OCI-LY3 (cell line): ENCODE data around the gene MS4A10.
A peak's percentile ranks its signal among the peaks of the same experiment; 100 is the strongest.

ENCODE experiments used
- H2AFZ ChIP-seq: fragments of 200-600, 300-600 bp; shearing (Covaris generic); 2 replicates; pipeline ENCODE4 v1.6.0; 2014; ENCODE audit warnings: antibody characterized with exemption, low read depth, low read length
- H3K27ac ChIP-seq: fragments of 200-600, 300-600 bp; sonication (generic); 2 replicates; pipeline ENCODE4 v1.5.1; 2014; ENCODE audit warnings: mild to moderate bottlenecking, low read length, moderate library complexity, mixed read lengths
- H3K27me3 ChIP-seq: fragments of 200-600, 300-600 bp; sonication (generic); 2 replicates; pipeline ENCODE4 v1.6.1; 2014; ENCODE audit warnings: low read depth, low read length, mixed read lengths
- H3K36me3 ChIP-seq: fragments of 200-600, 300-600 bp; sonication (generic); replicated peaks from 2 replicates; pipeline ENCODE3; 2014; ENCODE audit warnings: low read depth, low read length, mixed read lengths
- H3K4me1 ChIP-seq: fragments of 300-600, 200-600 bp; sonication (generic); 2 replicates; pipeline ENCODE4 v1.6.1; 2014; ENCODE audit warnings: low read length, mixed read lengths
- H3K4me2 ChIP-seq: fragments of 200-600, 300-600 bp; sonication (generic); 2 replicates; pipeline ENCODE4 v1.6.1; 2014; ENCODE audit warnings: low read length, mixed read lengths
- H3K4me3 ChIP-seq: fragments of 300-600, 200-600 bp; sonication (generic); 2 replicates; pipeline ENCODE4 v1.5.1; 2014; ENCODE audit warnings: antibody characterized with exemption, mild to moderate bottlenecking, low read length, moderate library complexity
- H3K79me2 ChIP-seq: fragments of 300-600, 200-600 bp; shearing (Covaris generic); 2 replicates; pipeline ENCODE4 v1.6.1; 2014; ENCODE audit warnings: mild to moderate bottlenecking, low read length, mixed read lengths
- H3K9ac ChIP-seq: fragments of 300-600, 200-600 bp; shearing (Covaris generic); 2 replicates; pipeline ENCODE4 v1.6.0; 2014; ENCODE audit warnings: mild to moderate bottlenecking, low read length, moderate library complexity
- H3K9me3 ChIP-seq: fragments of 200-600, 300-600 bp; shearing (Covaris generic); 2 replicates; pipeline ENCODE4 v1.6.1; 2014; ENCODE audit warnings: low read length, mixed read lengths; ENCODE audit not compliant: insufficient read depth
- H4K20me1 ChIP-seq: fragments of 200-600, 300-600 bp; sonication (generic); 2 replicates; pipeline ENCODE4 v1.6.1; 2016; ENCODE audit warnings: low read length, mixed read lengths; ENCODE audit not compliant: insufficient read depth
- CTCF ChIP-seq: fragments of 200-600, 300-600 bp; sonication (generic); IDR thresholded peaks from 2 replicates; pipeline ENCODE4 v1.5.1; 2014; ENCODE audit warnings: antibody characterized with exemption, low read length, low read depth
- EZH2phosphoT487 ChIP-seq: fragments of 200-600 bp; shearing (Covaris generic); IDR thresholded peaks from 2 replicates; pipeline ENCODE4 v1.6.1; 2018; ENCODE audit warnings: antibody characterized with exemption, mixed run types, low read depth

The MS4A10 gene

DNA sequence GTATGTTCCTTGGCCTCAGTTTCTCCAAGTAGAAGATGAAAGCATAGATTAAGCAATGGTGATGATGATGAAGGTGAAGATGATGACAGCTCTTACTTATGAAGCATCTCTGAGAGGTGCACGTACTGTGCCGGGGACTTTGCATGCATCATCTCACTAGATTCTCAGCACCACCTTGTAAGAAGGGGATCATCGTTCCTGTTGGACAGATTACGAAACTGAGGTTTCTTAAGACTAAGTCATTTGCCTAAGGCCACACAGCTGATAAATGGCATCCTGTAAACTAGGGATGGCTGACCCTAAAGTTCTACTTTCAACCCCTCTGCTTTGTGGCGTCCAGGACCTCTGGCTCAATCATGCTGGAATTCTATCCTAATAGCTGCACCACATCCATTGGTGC, 19.8 kb upstream of the MS4A10 start:
- Histone ChIP-seq H3K4me3 (no peak overlapping the region), H2AFZ (no peak overlapping the region), H4K20me1 (no peaks in the 10 kb centered on the region), H3K27ac (peak overlapping the region; percentile 36), H3K4me2 (0 out of 2 replicates have a peak overlapping the region, but pooled peaks have one; percentile 0), H3K79me2 (no peaks in the 10 kb centered on the region), H3K36me3 (no peaks in the 10 kb centered on the region), H3K9me3 (no peaks in the 10 kb centered on the region), H3K4me1 (peaks cover 52% of the 10 kb centered on the region), H3K27me3 (no peaks in the 10 kb centered on the region), H3K9ac (no peak overlapping the region)
- TF ChIP-seq CTCF: no peak

- no peaks in the 10 kb centered on the region for H4K20me1 ChIP-seq
- peaks cover 45% of the 10 kb centered on the region for H3K4me1 ChIP-seq
- no peak overlapping the region for H3K9ac ChIP-seq
- no peak overlapping the region for H3K4me3 ChIP-seq
- TF ChIP-seq EZH2phosphoT487: no peak
- TF ChIP-seq CTCF: no peak
- no peaks in the 10 kb centered on the region for H3K27me3 ChIP-seq
- H3K27ac ChIP-seq: no peak overlapping the region
- H3K9me3 ChIP-seq: no peaks in the 10 kb centered on the region
- no peak overlapping the region for H2AFZ ChIP-seq
- no peak overlapping the region for H3K4me2 ChIP-seq
- H3K36me3 ChIP-seq: no peaks in the 10 kb centered on the region
- H3K79me2 ChIP-seq: no peaks in the 10 kb centered on the region
Measured at GRCh38 chr11:60766547-60766946, 18.6 kb upstream of the MS4A10 start.

DNA sequence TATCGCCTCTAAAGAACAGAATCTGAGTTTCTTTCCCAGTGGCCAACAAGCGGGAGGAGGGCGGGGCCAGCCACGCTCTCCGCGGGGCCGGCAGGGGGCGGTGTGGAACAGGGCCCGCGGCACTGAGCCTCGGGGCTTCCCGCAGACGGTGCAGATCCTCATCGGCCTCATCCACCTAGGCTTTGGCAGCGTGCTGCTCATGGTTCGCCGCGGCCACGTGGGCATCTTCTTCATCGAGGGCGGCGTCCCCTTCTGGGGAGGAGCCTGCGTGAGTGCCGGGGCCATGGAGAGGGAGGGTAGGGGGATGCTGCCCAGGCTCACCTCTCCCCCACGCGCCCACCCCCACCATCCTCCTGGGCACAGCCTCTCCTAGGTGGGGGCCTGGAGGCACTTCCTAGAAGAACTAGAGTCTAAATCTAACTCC, 17.7 kb upstream of the MS4A10 start:
- Histone ChIP-seq H4K20me1 (no peaks in the 10 kb centered on the region), H3K4me3 (no peak overlapping the region), H3K4me1 (peaks cover 44% of the 10 kb centered on the region), H3K27ac (no peak overlapping the region), H3K27me3 (no peaks in the 10 kb centered on the region), H2AFZ (no peak overlapping the region), H3K9me3 (no peaks in the 10 kb centered on the region), H3K79me2 (no peaks in the 10 kb centered on the region), H3K36me3 (no peaks in the 10 kb centered on the region), H3K4me2 (no peak overlapping the region), H3K9ac (no peak overlapping the region)
- TF ChIP-seq EZH2phosphoT487 (no peak), CTCF (no peak)

DNA sequence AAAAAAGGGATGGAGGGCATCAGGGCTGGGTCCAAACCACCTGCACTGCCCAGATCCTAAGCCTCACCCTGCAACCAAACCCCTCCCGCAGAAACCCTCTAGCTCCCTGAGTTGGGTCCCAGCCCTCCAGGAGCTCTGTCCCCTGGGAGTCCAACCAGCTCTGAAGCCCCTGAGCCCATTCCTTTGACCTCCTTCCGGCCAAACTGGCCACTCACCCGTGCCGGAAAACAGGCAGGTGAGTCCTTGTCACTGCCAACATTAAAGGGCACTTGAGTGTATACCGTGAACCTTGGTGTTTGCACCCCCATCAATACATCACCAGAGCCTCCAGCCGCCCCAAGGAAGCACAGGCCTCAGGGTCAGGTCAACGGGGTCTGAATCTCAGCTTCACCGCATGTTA, 16.9 kb upstream of the MS4A10 start:
- Histone ChIP-seq H2AFZ (peak overlapping the region; percentile 57; the same call in 1 of the 2 replicates), H3K4me2 (0 out of 2 replicates have a peak overlapping the region, but pooled peaks have one; percentile 8), H3K27ac (no peak overlapping the region), H3K9ac (no peak overlapping the region), H3K4me1 (peaks cover 36% of the 10 kb centered on the region), H3K9me3 (no peaks in the 10 kb centered on the region), H3K36me3 (no peaks in the 10 kb centered on the region), H3K79me2 (no peaks in the 10 kb centered on the region), H3K4me3 (no peak overlapping the region), H3K27me3 (no peaks in the 10 kb centered on the region), H4K20me1 (no peaks in the 10 kb centered on the region)
- TF ChIP-seq EZH2phosphoT487 (no peak), CTCF (no peak)
